OCI-LY7 (cell line): ENCODE data around the gene TMCC1. TPM values are rescaled to one million over a fixed set of nuclear protein-coding genes. Genes with fewer than 3 reads are reported as not detected.

Experiments
- BruUV-seq: library from RNA; stranded (reverse); fragments of 400-500 nt; replicated peaks from 2 replicates; lab custom pipeline; 2021; lab: Mats Ljungman, UMichigan
- CTCF ChIA-PET: fragments of 300-600 bp; sonication (Branson Sonifier 250); formaldehyde crosslinking; loops from one replicate; lab custom pipeline; 2022; ENCODE audit warnings: antibody characterized with exemption; ENCODE audit not compliant: unreplicated experiment; lab: Charles Lee
- POLR2A ChIA-PET: fragments of 300-600 bp; sonication (Branson Sonifier 250); formaldehyde crosslinking; loops from one replicate; lab custom pipeline; 2022; ENCODE audit warnings: antibody characterized with exemption; lab: Charles Lee
- DNase-seq: peaks from one replicate; pipeline ENCODE4 v3.0.0-alpha.2; 2015; ENCODE audit warnings: low spot score
- H2AFZ ChIP-seq: fragments of 200-600 bp; sonication (generic), shearing (Covaris generic); 2 replicates; pipeline ENCODE4 v1.6.1; 2014; ENCODE audit warnings: mild to moderate bottlenecking, antibody characterized with exemption, low read length, moderate library complexity
- H3K27ac ChIP-seq: fragments of 200-600 bp; sonication (generic); 2 replicates; pipeline ENCODE4 v1.5.1; 2014; ENCODE audit warnings: mixed run types, low read depth, mild to moderate bottlenecking, moderate library complexity, low read length, inconsistent platforms; ENCODE audit not compliant: poor library complexity, severe bottlenecking
- H3K36me3 ChIP-seq: fragments of 200-600 bp; sonication (generic); 2 replicates; pipeline ENCODE4 v1.6.1; 2014; ENCODE audit warnings: mild to moderate bottlenecking, antibody characterized with exemption, low read length, moderate library complexity, mixed read lengths; ENCODE audit not compliant: insufficient read depth
- H3K4me1 ChIP-seq: fragments of 200-600 bp; sonication (generic); 2 replicates; pipeline ENCODE4 v1.5.1; 2014; ENCODE audit warnings: mild to moderate bottlenecking, low read length; ENCODE audit not compliant: insufficient read depth, poor library complexity, severe bottlenecking
- H3K4me2 ChIP-seq: fragments of 200-600 bp; sonication (generic); 2 replicates; pipeline ENCODE4 v1.6.1; 2014; ENCODE audit warnings: mild to moderate bottlenecking, low read length
- H3K4me3 ChIP-seq: fragments of 200-600 bp; sonication (generic); 2 replicates; pipeline ENCODE4 v1.5.1; 2014; ENCODE audit warnings: mild to moderate bottlenecking, low read depth, low read length; ENCODE audit not compliant: poor library complexity, severe bottlenecking
- H3K79me2 ChIP-seq: fragments of 200-600 bp; sonication (generic); 2 replicates; pipeline ENCODE4 v1.6.1; 2016; ENCODE audit warnings: low read depth, mild to moderate bottlenecking, low read length, moderate library complexity, mixed read lengths; ENCODE audit not compliant: insufficient read depth
- H3K9me2 ChIP-seq: fragments of 200-600 bp; sonication (generic); 2 replicates; pipeline ENCODE4 v1.6.1; 2016; ENCODE audit warnings: mild to moderate bottlenecking, low read length, mixed read lengths; ENCODE audit not compliant: insufficient read depth
- H3K9me3 ChIP-seq: fragments of 200-600 bp; sonication (generic); 2 replicates; pipeline ENCODE4 v1.6.1; 2014; ENCODE audit warnings: mild to moderate bottlenecking, mixed run types, low read length, mixed read lengths
- H4K20me1 ChIP-seq: fragments of 200-600 bp; sonication (generic); 2 replicates; pipeline ENCODE4 v1.6.1; 2014; ENCODE audit warnings: mild to moderate bottlenecking, antibody characterized with exemption, low read length, moderate library complexity, mixed read lengths; ENCODE audit not compliant: insufficient read depth
- CTCF ChIP-seq: fragments of 200-600 bp; sonication (generic); conservative IDR thresholded peaks from 2 replicates; pipeline ENCODE4 v1.5.1; 2014; ENCODE audit warnings: mild to moderate bottlenecking, antibody characterized with exemption, low read length, moderate library complexity, mixed read lengths
- EZH2phosphoT487 ChIP-seq: fragments of 200-600 bp; sonication (generic); IDR thresholded peaks from 2 replicates; pipeline ENCODE4 v1.6.1; 2018; ENCODE audit warnings: low read depth, borderline replicate concordance, mild to moderate bottlenecking, mixed run types, antibody characterized with exemption, low read length, moderate library complexity, mixed read lengths
- intact Hi-C: fragments of 100-400 bp; cut with micrococcal nuclease; formaldehyde crosslinking; loops from one replicate; pipeline ENCODE4 v1.10.0; 2022; ENCODE audit not compliant: unreplicated experiment
- total RNA-seq, 2 experiments: library from RNA; depleted of rRNA in 1 of 2; stranded (reverse); fragments of >200 nt in 1 of 2; shearing (Covaris generic) in 1 of 2; gene quantifications; 2 replicates each; pipeline ENCODE4 v1.2.3, GENCODE V29; 2014 to 2022

TMCC1 gene
- total RNA-seq, 2 experiments from 2014 or later: 31.7 to 38.8 TPM

- no peaks in the 10 kb centered on the region for H3K9me3 ChIP-seq
- ChIA-PET POLR2A (interaction anchor here (0.6 to 1.1 kb wide), 3 partner anchors 12 to 169 kb away, joined by 3 to 9 read pairs (median 5); no protein-coding TSS in a partner anchor), CTCF (interaction anchor here (0.6 kb wide), 1 partner anchor 9 kb away, joined by 3 read pairs; no protein-coding TSS in a partner anchor)
- H2AFZ ChIP-seq: no peak overlapping the region
- H3K4me2 ChIP-seq: no peak overlapping the region
- H3K4me1 ChIP-seq: peaks cover 24% of the 10 kb centered on the region
- TF ChIP-seq CTCF: no peak
- TF ChIP-seq EZH2phosphoT487: no peak
- no peaks in the 10 kb centered on the region for H3K79me2 ChIP-seq
- H3K9me2 ChIP-seq: no peaks in the 10 kb centered on the region
- H3K4me3 ChIP-seq: no peak overlapping the region
- no peak for DNase-seq
- no peaks in the 10 kb centered on the region for H3K36me3 ChIP-seq
- no peaks in the 10 kb centered on the region for H4K20me1 ChIP-seq
- BruUV-seq: no TSS peak
- intact Hi-C loops: loop anchor here (10.0 kb wide), 1 partner anchor 238 kb away; no protein-coding TSS in a partner anchor
- no peak overlapping the region for H3K27ac ChIP-seq
These were observed 271.2 kb downstream of the TMCC1 start for GRCh38 chr3:129622226-129622874.

DNA sequence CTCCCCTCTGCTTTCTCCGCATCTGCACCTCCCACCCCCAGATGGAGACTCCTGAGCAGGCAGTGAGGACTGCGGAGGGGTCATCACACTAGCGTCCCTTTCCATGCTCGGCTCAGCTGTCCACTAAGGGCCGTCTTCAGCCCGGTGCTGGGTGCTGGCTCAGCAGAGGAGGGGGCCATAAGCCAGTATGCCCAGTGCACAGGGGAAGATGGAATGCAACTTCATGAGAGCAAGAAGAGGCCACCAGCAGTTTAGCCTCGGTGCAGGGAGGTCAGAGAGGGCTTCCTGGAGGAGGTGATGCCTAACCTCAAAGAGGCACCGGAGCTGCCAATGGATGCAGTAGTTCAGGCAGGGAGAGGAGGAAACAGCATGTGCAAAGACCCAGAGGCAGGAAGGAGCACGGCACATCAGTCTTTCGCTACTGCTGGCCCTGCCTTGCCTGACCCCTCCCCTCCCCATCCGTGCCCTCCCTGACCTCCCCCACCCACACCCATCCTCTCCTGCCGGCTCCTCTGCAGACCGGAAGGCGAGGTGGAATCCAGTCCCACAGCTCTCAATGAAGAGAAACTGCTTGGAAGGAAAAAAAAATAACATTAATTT, 271.8 kb downstream of the TMCC1 start:
- no peak overlapping the region for H2AFZ ChIP-seq
- H3K9me2 ChIP-seq: no peaks in the 10 kb centered on the region
- BruUV-seq: no TSS peak
- H3K79me2 ChIP-seq: no peaks in the 10 kb centered on the region
- no peak overlapping the region for H3K4me3 ChIP-seq
- TF ChIP-seq EZH2phosphoT487 (no peak), CTCF (no peak)
- no peak overlapping the region for H3K4me2 ChIP-seq
- POLR2A ChIA-PET: interaction anchor here (0.6 kb wide), 1 partner anchor 169 kb away, joined by 9 read pairs; no protein-coding TSS in a partner anchor
- no peaks in the 10 kb centered on the region for H3K36me3 ChIP-seq
- H3K4me1 ChIP-seq: peaks cover 19% of the 10 kb centered on the region
- intact Hi-C loops: loop anchor here (10.0 kb wide), 1 partner anchor 237 kb away; no protein-coding TSS in a partner anchor
- no peak for DNase-seq
- CTCF ChIA-PET: no interaction called here
- H3K9me3 ChIP-seq: no peaks in the 10 kb centered on the region
- H3K27ac ChIP-seq: no peak overlapping the region
- H4K20me1 ChIP-seq: no peaks in the 10 kb centered on the region
